SK-N-SH (cell line): ENCODE results near the gene CFAP43. TPM values are rescaled to one million over a fixed set of nuclear protein-coding genes. Genes with fewer than 3 reads are reported as not detected.

Experiments used
- CTCF ChIA-PET: fragments of 300-600, 350-600 bp; formaldehyde crosslinking; extraction: SDS; loops from one replicate; lab custom pipeline; 2021; lab: Yijun Ruan, JAX
- POLR2A ChIA-PET: fragments of 350-600 bp; sonication (Branson Sonifier 250); formaldehyde crosslinking; extraction: SDS; loops from one replicate; lab custom pipeline; 2020; ENCODE audit warnings: antibody characterized with exemption, inconsistent platforms; lab: Yijun Ruan, JAX
- DNase-seq: peaks from one replicate; pipeline ENCODE4 v3.0.0; 2012
- H2AFZ ChIP-seq: fragments of 200-600 bp; sonication (generic); 2 replicates; pipeline ENCODE4 v1.8.1; 2016; ENCODE audit warnings: antibody characterized with exemption, mild to moderate bottlenecking, low read depth
- H3F3A ChIP-seq: fragments of 200-600 bp; sonication (generic); replicated peaks from 2 replicates; pipeline ENCODE3; 2016; ENCODE audit warnings: antibody characterized with exemption, mild to moderate bottlenecking; ENCODE audit not compliant: insufficient read depth
- H3K27ac ChIP-seq, 2 experiments: fragments of 200-500 bp in 1 of 2; fragments of 200-600 bp in 1 of 2; sonication (Bioruptor generic) in 1 of 2; sonication (generic), shearing (Covaris generic) in 1 of 2; 2 replicates each; pipeline versions ENCODE4 v1.5.1 to v1.6.1; 2014 to 2016; ENCODE audit warnings: low read depth in 2 of 2, inconsistent platforms in 1 of 2, low read length in 1 of 2, mild to moderate bottlenecking in 1 of 2, mixed read lengths in 1 of 2
- H3K27me3 ChIP-seq: fragments of 200-600 bp; sonication (generic), shearing (Covaris generic); 2 replicates; pipeline ENCODE4 v1.6.1; 2016; ENCODE audit warnings: mixed run types; ENCODE audit not compliant: insufficient read depth
- H3K36me3 ChIP-seq, 2 experiments: fragments of 200-500 bp in 1 of 2; fragments of 200-600 bp in 1 of 2; sonication (Bioruptor generic) in 1 of 2; sonication (generic) in 1 of 2; replicated peaks in 1 of 2; 2 replicates each; pipeline versions ENCODE3 to v1.5.1; 2014 to 2016; ENCODE audit warnings: low read length in 1 of 2, mild to moderate bottlenecking in 1 of 2; ENCODE audit not compliant: insufficient read depth in 2 of 2, control insufficient read depth in 1 of 2
- H3K4me1 ChIP-seq, 2 experiments: fragments of 200-500 bp in 1 of 2; fragments of 200-600 bp in 1 of 2; sonication (Bioruptor generic) in 1 of 2; sonication (generic), shearing (Covaris generic) in 1 of 2; 2 replicates each; pipeline versions ENCODE4 v1.5.1 to v1.6.1; 2014 to 2016; ENCODE audit warnings: low read depth in 1 of 2, low read length in 1 of 2, mixed run types in 1 of 2; ENCODE audit not compliant: insufficient read depth in 2 of 2, control insufficient read depth in 1 of 2
- H3K4me2 ChIP-seq: fragments of 200-600 bp; sonication (generic), shearing (Covaris generic); 2 replicates; pipeline ENCODE4 v1.6.1; 2017; ENCODE audit warnings: mixed run types
- H3K4me3 ChIP-seq, 2 experiments: fragments of 200-500 bp in 1 of 2; fragments of 200-600 bp in 1 of 2; sonication (Bioruptor generic) in 1 of 2; sonication (generic), shearing (Covaris generic) in 1 of 2; 2 replicates each; pipeline versions ENCODE4 v1.5.1 to v1.8.1; 2014 to 2016; ENCODE audit warnings: low read depth in 2 of 2, inconsistent platforms in 1 of 2, low read length in 1 of 2, mild to moderate bottlenecking in 1 of 2, mixed read lengths in 1 of 2, moderate library complexity in 1 of 2
- H3K79me2 ChIP-seq: fragments of 200-600 bp; sonication (generic); 2 replicates; pipeline ENCODE4 v1.8.1; 2017; ENCODE audit warnings: mild to moderate bottlenecking; ENCODE audit not compliant: insufficient read depth
- H3K9ac ChIP-seq: fragments of 200-600 bp; sonication (generic); 2 replicates; pipeline ENCODE4 v1.6.1; 2017; ENCODE audit warnings: mixed run types
- H3K9me2 ChIP-seq: fragments of 200-600 bp; sonication (generic); 2 replicates; pipeline ENCODE4 v1.6.1; 2017; ENCODE audit warnings: mixed run types
- H3K9me3 ChIP-seq: fragments of 200-600 bp; sonication (generic); 2 replicates; pipeline ENCODE4 v1.6.1; 2017; ENCODE audit warnings: mixed run types, mild to moderate bottlenecking, moderate library complexity
- H4K20me1 ChIP-seq: fragments of 200-600 bp; sonication (generic); 2 replicates; pipeline ENCODE4 v1.6.1; 2017; ENCODE audit warnings: mild to moderate bottlenecking, mixed run types; ENCODE audit not compliant: insufficient read depth
- GATA2 ChIP-seq: sonication (generic); formaldehyde crosslinking; IDR thresholded peaks from 2 replicates; pipeline ENCODE4 v1.5.0; 2020; ENCODE audit warnings: mild to moderate bottlenecking, missing genetic modification reagents
- NRF1 ChIP-seq: IDR thresholded peaks from 2 replicates; pipeline ENCODE4 v1.6.1; 2012; ENCODE audit warnings: low read depth, mild to moderate bottlenecking, low read length
- RCOR1 ChIP-seq: fragments of 150-350 bp; IDR thresholded peaks from 2 replicates; pipeline ENCODE4 v1.6.1; 2017; ENCODE audit warnings: antibody characterized with exemption, low read length
- TAF1 ChIP-seq: IDR thresholded peaks from 2 replicates; pipeline ENCODE4 v1.6.1; 2012; ENCODE audit warnings: low read depth, mild to moderate bottlenecking, low read length, moderate library complexity, borderline replicate concordance
- TCF12 ChIP-seq: IDR thresholded peaks from 2 replicates; pipeline ENCODE4 v1.4.0; 2012
- TEAD4 ChIP-seq: IDR thresholded peaks from 2 replicates; pipeline ENCODE4 v1.4.0; 2012; ENCODE audit warnings: mild to moderate bottlenecking, borderline replicate concordance; ENCODE audit not compliant: insufficient read depth
- YY1 ChIP-seq: IDR thresholded peaks from 2 replicates; pipeline ENCODE4 v1.4.0; 2012; ENCODE audit warnings: low read depth, mild to moderate bottlenecking
- WGBS: methylation state at CpG from one replicate; pipeline ENCODE4 v1.1.6; 2017; ENCODE audit warnings: low lambda C conversion rate; 5-methylcytosine and 5-hydroxymethylcytosine counted together
- polyA plus RNA-seq, 3 experiments: library from polyadenylated mRNA; depleted of rRNA; stranded (reverse); fragments of >200 nt; gene quantifications; 2 replicates each; pipeline ENCODE4 v1.2.3, GENCODE V29; 2012
- TF ChIP-seq, protein P1 (sequence below): IDR thresholded peaks from 2 replicates; pipeline ENCODE4 v1.6.1; 2012; ENCODE audit warnings: mild to moderate bottlenecking, low read depth, low read length, moderate library complexity
- TF ChIP-seq, protein P2 (sequence below): fragments of 200-600 bp; sonication (generic); IDR thresholded peaks from 2 replicates; pipeline ENCODE4 v1.6.1; 2017; ENCODE audit warnings: antibody characterized with exemption, mild to moderate bottlenecking, moderate library complexity
- TF ChIP-seq, protein P3 (sequence below): fragments of 150-350 bp; IDR thresholded peaks from 2 replicates; pipeline ENCODE4 v1.6.1; 2017; ENCODE audit warnings: antibody characterized with exemption, low read length, low read depth, borderline replicate concordance

The CFAP43 gene
- polyA plus RNA-seq, 1 of the 3 experiments (the other 2 are of a cell fraction): 0.35 TPM

DNA sequence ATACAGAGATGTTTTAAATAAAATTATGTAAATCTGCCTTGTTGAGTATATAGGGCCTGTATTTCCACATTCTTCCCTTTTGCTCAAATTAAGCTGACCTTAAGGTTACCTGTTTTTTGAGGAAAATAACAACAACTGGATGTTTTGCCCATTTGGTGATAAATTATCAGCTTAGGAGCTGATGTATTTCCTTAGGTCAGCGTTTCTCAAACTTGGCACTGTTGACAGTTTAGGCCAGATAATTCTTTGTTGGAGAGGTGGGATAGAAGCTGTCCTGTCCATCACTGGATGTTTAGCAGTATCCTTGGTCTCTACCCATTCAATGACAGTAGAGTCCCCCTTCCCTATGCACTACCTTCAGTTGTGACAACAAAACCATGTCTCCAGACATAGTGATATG, 44.0 kb upstream of the CFAP43 start:
- no peak overlapping the region for H3K27ac ChIP-seq
- H4K20me1 ChIP-seq: no peaks in the 10 kb centered on the region
- no peak for DNase-seq
- CTCF ChIA-PET: interaction anchor here (0.9 to 8.7 kb wide), 7 partner anchors 15 to 391 kb away, joined by 3 to 118 read pairs (median 20); no protein-coding TSS in a partner anchor
- peaks cover 15% of the 10 kb centered on the region for H3F3A ChIP-seq
- H3K36me3 ChIP-seq: no peaks in the 10 kb centered on the region
- H3K9me3 ChIP-seq: no peaks in the 10 kb centered on the region
- no peaks in the 10 kb centered on the region for H3K9me2 ChIP-seq
- H3K27me3 ChIP-seq: no peaks in the 10 kb centered on the region
- H3K4me1 ChIP-seq: peaks cover 2 to 11% of the 10 kb centered on the region in 2 experiments; a peak in 2 of 4 replicates
- TF ChIP-seq NRF1: no peak
- TF ChIP-seq TAF1: no peak
- no peak for TF ChIP-seq YY1
- TF ChIP-seq GATA2 (CRISPR knock-in tag): no peak
- TF ChIP-seq, protein P1, sequence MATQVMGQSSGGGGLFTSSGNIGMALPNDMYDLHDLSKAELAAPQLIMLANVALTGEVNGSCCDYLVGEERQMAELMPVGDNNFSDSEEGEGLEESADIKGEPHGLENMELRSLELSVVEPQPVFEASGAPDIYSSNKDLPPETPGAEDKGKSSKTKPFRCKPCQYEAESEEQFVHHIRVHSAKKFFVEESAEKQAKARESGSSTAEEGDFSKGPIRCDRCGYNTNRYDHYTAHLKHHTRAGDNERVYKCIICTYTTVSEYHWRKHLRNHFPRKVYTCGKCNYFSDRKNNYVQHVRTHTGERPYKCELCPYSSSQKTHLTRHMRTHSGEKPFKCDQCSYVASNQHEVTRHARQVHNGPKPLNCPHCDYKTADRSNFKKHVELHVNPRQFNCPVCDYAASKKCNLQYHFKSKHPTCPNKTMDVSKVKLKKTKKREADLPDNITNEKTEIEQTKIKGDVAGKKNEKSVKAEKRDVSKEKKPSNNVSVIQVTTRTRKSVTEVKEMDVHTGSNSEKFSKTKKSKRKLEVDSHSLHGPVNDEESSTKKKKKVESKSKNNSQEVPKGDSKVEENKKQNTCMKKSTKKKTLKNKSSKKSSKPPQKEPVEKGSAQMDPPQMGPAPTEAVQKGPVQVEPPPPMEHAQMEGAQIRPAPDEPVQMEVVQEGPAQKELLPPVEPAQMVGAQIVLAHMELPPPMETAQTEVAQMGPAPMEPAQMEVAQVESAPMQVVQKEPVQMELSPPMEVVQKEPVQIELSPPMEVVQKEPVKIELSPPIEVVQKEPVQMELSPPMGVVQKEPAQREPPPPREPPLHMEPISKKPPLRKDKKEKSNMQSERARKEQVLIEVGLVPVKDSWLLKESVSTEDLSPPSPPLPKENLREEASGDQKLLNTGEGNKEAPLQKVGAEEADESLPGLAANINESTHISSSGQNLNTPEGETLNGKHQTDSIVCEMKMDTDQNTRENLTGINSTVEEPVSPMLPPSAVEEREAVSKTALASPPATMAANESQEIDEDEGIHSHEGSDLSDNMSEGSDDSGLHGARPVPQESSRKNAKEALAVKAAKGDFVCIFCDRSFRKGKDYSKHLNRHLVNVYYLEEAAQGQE: no peak
- TF ChIP-seq TCF12: no peak
- TF ChIP-seq, protein P2, sequence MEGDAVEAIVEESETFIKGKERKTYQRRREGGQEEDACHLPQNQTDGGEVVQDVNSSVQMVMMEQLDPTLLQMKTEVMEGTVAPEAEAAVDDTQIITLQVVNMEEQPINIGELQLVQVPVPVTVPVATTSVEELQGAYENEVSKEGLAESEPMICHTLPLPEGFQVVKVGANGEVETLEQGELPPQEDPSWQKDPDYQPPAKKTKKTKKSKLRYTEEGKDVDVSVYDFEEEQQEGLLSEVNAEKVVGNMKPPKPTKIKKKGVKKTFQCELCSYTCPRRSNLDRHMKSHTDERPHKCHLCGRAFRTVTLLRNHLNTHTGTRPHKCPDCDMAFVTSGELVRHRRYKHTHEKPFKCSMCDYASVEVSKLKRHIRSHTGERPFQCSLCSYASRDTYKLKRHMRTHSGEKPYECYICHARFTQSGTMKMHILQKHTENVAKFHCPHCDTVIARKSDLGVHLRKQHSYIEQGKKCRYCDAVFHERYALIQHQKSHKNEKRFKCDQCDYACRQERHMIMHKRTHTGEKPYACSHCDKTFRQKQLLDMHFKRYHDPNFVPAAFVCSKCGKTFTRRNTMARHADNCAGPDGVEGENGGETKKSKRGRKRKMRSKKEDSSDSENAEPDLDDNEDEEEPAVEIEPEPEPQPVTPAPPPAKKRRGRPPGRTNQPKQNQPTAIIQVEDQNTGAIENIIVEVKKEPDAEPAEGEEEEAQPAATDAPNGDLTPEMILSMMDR: no peak
- TF ChIP-seq RCOR1: no peak
- TF ChIP-seq, protein P3, sequence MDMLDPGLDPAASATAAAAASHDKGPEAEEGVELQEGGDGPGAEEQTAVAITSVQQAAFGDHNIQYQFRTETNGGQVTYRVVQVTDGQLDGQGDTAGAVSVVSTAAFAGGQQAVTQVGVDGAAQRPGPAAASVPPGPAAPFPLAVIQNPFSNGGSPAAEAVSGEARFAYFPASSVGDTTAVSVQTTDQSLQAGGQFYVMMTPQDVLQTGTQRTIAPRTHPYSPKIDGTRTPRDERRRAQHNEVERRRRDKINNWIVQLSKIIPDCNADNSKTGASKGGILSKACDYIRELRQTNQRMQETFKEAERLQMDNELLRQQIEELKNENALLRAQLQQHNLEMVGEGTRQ: no peak
- no peak for TF ChIP-seq TEAD4
- TF ChIP-seq, all 33 proteins: peak for 0
- no peak overlapping the region for H3K4me2 ChIP-seq
- H2AFZ ChIP-seq: no peak overlapping the region
- H3K4me3 ChIP-seq: no peak overlapping the region
- no peaks in the 10 kb centered on the region for H3K79me2 ChIP-seq
- POLR2A ChIA-PET: no interaction called here
- no peak overlapping the region for H3K9ac ChIP-seq
- 83% methylated on average over 1 of the region's 1 CpG for WGBS
